Measurements from ENCODE around the gene MSH3. TPM values are rescaled to one million over a fixed set of nuclear protein-coding genes. Genes with fewer than 3 reads are reported as not detected.

MSH3 gene
- total and polyA plus RNA-seq, 3 donors from 2014 or later = 7.6 to 17.7 (median 16.6) TPM

DNA sequence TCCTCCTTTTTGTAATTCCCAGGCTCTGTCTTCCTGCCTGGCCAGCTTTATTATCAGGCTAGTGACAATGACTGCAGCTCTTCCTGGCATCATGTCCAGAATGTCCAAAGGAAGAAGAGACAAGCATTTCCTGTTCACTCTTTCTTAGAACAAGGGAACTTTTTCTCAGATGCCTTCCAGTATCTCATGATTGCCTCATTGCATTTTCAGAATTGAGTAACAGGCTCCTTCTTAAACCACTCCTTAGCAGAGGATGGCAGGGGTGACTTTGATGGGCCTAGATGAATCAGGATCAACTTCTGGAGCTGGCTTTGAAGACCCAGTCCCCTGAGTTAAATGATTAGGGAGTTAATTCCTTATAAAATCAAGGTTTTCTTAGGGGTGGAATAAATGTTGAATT is 212.8 kb downstream of the MSH3 start:
- H3K4me1 ChIP-seq = no peaks in the 10 kb centered on the region
- no peaks in the 10 kb centered on the region for H3K27me3 ChIP-seq
- DNase-seq = no peak
- no peak for TF ChIP-seq POLR2A (IDR thresholded peaks at IDR 0.05)
- TF ChIP-seq, protein P1, sequence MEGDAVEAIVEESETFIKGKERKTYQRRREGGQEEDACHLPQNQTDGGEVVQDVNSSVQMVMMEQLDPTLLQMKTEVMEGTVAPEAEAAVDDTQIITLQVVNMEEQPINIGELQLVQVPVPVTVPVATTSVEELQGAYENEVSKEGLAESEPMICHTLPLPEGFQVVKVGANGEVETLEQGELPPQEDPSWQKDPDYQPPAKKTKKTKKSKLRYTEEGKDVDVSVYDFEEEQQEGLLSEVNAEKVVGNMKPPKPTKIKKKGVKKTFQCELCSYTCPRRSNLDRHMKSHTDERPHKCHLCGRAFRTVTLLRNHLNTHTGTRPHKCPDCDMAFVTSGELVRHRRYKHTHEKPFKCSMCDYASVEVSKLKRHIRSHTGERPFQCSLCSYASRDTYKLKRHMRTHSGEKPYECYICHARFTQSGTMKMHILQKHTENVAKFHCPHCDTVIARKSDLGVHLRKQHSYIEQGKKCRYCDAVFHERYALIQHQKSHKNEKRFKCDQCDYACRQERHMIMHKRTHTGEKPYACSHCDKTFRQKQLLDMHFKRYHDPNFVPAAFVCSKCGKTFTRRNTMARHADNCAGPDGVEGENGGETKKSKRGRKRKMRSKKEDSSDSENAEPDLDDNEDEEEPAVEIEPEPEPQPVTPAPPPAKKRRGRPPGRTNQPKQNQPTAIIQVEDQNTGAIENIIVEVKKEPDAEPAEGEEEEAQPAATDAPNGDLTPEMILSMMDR (IDR thresholded peaks at IDR 0.05) = no peak
- H3K9me3 ChIP-seq = no peaks in the 10 kb centered on the region
- no peak overlapping the region for H3K4me3 ChIP-seq
- intact Hi-C loops (cut with DNase I; ENCODE audit: low total_unique reads) = no loop called here
- H3K27ac ChIP-seq = no peak overlapping the region
- H3K36me3 ChIP-seq (ENCODE audit: low read depth, missing control alignments) = no peaks in the 10 kb centered on the region

DNA sequence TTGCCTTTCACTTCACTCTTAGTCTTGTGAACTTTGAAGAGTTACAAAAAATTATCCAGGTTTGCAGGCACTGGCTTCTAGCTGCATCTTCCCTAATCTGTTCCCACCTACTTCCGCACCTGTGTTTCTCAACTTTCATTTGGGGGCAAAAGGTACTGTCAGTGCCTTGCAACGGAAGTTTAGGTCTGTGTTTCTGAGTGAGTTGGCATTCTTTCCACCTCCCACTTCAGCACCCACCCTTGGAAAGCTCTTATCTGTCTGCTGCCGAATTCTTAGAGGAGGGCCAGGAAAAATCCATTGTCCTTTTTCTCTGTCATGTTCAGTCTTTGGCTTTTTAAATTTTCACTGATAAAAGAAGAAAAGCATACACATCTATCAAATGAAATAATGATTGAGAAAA is 216.0 kb downstream of the MSH3 start:
- Histone ChIP-seq H3K36me3 (ENCODE audit: low read depth, missing control alignments) (no peaks in the 10 kb centered on the region), H3K27me3 (no peaks in the 10 kb centered on the region), H3K27ac (no peak overlapping the region), H3K4me1 (no peaks in the 10 kb centered on the region), H3K4me3 (no peak overlapping the region), H3K9me3 (no peaks in the 10 kb centered on the region)
- no peak for DNase-seq
- 38 to 52% methylated on average over 3 of the region's 3 CpGs for WGBS, 2 donors
- TF ChIP-seq POLR2A (IDR thresholded peaks at IDR 0.05) = no peak
- TF ChIP-seq, protein P1 (IDR thresholded peaks at IDR 0.05) = no peak
- intact Hi-C loops (cut with DNase I; ENCODE audit: low total_unique reads) = no loop called here

DNA sequence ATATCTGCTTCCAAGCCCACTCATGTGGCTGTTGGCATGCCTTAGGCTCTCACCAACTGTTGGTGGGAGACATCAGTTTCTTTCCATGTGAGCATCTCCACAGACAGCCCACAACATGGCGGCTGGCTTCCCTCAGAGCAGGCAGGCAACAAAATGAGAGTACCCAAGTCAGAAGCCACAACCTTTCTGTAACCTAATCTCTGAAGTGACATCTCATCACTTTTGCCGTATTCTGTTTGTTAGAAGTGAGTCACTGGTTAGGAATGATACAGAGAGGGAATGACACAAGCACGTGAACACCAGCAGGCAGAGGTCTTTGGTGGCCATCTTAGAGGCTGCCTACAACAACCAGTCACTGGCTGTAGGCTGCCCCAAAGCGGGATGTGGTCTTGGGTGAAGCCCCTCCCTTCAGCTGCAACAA is 217.1 kb downstream of the MSH3 start:
- 97 to 100% methylated on average over 3 to 4 of the region's 4 CpGs for WGBS, 2 donors
- Histone ChIP-seq H3K27me3 (no peaks in the 10 kb centered on the region), H3K27ac (no peak overlapping the region), H3K9me3 (no peaks in the 10 kb centered on the region), H3K36me3 (ENCODE audit: low read depth, missing control alignments) (no peaks in the 10 kb centered on the region), H3K4me1 (no peaks in the 10 kb centered on the region), H3K4me3 (no peak overlapping the region)
- intact Hi-C loops (cut with DNase I; ENCODE audit: low total_unique reads) = no loop called here
- DNase-seq = no peak
- TF ChIP-seq, protein P1 (IDR thresholded peaks at IDR 0.05) = no peak

DNA sequence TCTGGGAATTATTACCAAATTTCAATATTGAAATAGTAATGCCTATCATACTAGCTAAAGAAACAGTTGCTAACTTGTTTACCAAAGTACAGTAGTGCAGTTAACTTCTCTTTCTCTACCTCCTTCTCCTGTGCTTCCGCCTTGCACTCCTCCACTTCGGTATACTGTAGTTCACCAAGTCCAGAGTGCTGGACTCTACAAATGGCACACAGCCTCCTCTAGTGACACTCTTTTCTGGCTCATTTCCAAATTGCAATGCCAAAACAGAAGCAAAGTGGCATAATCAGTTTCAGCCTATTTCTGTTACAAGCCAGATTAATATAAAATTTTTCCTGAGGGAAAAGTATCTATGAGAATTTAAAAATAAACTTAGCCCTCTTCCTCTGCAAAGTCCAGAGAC is 219.7 kb downstream of the MSH3 start:
- H3K27me3 ChIP-seq = no peaks in the 10 kb centered on the region
- no peaks in the 10 kb centered on the region for H3K4me1 ChIP-seq
- H3K4me3 ChIP-seq = no peak overlapping the region
- 74 to 78% methylated on average over 2 of the region's 2 CpGs for WGBS, 2 donors
- no peaks in the 10 kb centered on the region for H3K9me3 ChIP-seq
- no peak for DNase-seq
- TF ChIP-seq, protein P1 (IDR thresholded peaks at IDR 0.05) = no peak
- TF ChIP-seq POLR2A (IDR thresholded peaks at IDR 0.05) = no peak
- intact Hi-C loops (cut with DNase I; ENCODE audit: low total_unique reads) = no loop called here
- no peak overlapping the region for H3K27ac ChIP-seq
- H3K36me3 ChIP-seq (ENCODE audit: low read depth, missing control alignments) = no peaks in the 10 kb centered on the region

DNA sequence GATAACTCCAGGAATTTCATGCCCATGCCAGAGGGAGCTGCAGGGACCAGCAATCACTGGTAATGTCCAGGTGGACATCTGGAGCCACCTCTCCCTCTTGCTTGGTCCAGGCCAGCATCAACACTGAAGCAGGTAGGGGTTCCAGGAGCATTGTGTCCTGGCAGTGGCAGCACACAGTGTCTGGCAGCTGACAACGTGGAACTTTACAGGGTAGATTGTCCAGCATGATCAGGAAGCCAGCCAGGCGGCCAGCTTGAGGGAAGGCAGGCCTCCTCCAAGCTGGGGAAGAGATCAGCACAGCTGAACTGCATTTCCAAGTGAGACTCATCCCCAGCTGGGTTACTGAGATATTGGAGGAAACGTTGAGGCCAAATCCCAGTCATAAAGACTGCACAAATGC is 223.1 kb downstream of the MSH3 start:
- WGBS, 2 donors = 81 to 93% methylated on average over 2 to 3 of the region's 3 CpGs
- no peak overlapping the region for H3K4me3 ChIP-seq
- intact Hi-C loops (cut with DNase I; ENCODE audit: low total_unique reads) = no loop called here
- H3K27me3 ChIP-seq = no peaks in the 10 kb centered on the region
- H3K27ac ChIP-seq = no peak overlapping the region
- no peak for TF ChIP-seq POLR2A (IDR thresholded peaks at IDR 0.05)
- TF ChIP-seq, protein P1 (IDR thresholded peaks at IDR 0.05) = no peak
- H3K9me3 ChIP-seq = no peaks in the 10 kb centered on the region
- H3K4me1 ChIP-seq = no peaks in the 10 kb centered on the region
- H3K36me3 ChIP-seq (ENCODE audit: low read depth, missing control alignments) = no peaks in the 10 kb centered on the region
- no peak for DNase-seq

All from testis (tissue), 3 donors.